Uterus (tissue), 2 donors: ENCODE measurements around the gene THOC6.

Source experiments
- POLR2A ChIP-seq, 2 donors: fragments of 450-650 bp; IDR thresholded peaks; one replicate each; pipeline ENCODE4 v1.6.1; 2016; ENCODE audit warnings: antibody characterized with exemption in 2 of 2, mild to moderate bottlenecking in 1 of 2, moderate library complexity in 1 of 2
- TF ChIP-seq, protein P1 (sequence below), 4 experiments: fragments of 200-600 bp in 2 of 4; fragments of 450-650 bp in 2 of 4; sonication (generic) in 2 of 4; IDR thresholded peaks; one replicate each; pipeline ENCODE4 v1.5.1; 2016 to 2019; ENCODE audit warnings: antibody characterized with exemption in 4 of 4, mild to moderate bottlenecking in 2 of 4, moderate library complexity in 1 of 4

DNA sequence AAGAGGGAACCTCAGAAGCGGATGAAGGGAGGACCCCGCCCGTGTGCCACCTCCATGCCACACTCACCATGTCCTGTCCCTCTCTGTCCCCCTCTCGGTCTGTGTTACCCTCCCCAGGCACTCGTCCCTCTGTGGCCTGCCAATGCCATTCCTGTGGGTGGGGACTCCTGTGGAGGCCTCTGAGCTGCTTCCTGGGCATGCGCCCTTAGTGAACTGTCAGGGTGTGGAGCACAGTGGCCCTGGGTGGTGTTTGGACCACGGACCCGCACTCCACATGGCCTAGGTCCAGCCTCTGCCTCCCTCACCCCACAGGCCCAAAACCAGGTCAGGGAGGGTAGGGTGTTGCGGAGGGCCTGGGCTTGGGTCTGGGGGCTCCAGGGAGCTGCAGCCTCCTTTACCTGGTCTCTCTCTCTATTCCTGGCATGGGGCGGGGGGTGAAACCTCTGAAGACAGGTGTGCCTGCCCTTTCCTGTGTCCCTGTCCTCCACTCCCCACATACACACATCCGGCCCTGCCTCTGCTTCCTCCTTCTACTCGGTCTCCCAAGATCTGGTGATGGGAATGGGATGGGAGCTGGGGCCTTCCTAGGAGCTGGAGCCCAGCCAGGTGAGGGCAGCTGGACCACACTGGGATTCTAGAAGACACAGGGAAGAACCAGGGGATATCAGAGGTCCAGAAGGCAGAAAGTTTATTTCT is 32.1 kb upstream of the THOC6 start:
- TF ChIP-seq, protein P1, sequence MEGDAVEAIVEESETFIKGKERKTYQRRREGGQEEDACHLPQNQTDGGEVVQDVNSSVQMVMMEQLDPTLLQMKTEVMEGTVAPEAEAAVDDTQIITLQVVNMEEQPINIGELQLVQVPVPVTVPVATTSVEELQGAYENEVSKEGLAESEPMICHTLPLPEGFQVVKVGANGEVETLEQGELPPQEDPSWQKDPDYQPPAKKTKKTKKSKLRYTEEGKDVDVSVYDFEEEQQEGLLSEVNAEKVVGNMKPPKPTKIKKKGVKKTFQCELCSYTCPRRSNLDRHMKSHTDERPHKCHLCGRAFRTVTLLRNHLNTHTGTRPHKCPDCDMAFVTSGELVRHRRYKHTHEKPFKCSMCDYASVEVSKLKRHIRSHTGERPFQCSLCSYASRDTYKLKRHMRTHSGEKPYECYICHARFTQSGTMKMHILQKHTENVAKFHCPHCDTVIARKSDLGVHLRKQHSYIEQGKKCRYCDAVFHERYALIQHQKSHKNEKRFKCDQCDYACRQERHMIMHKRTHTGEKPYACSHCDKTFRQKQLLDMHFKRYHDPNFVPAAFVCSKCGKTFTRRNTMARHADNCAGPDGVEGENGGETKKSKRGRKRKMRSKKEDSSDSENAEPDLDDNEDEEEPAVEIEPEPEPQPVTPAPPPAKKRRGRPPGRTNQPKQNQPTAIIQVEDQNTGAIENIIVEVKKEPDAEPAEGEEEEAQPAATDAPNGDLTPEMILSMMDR (IDR thresholded peaks at IDR 0.05) = no peak
- TF ChIP-seq POLR2A (IDR thresholded peaks at IDR 0.05) = no peak
